GM11168 (cell line): ENCODE data around the gene SOX6.

Experiments
- in situ Hi-C: fragments of 300-500 bp; cut with MboI; formaldehyde crosslinking; loops from one replicate; pipeline ENCODE4 v1.12.0; 2022; ENCODE audit warnings: low sequenced_read_pairs; ENCODE audit not compliant: unreplicated experiment

Gene SOX6

DNA sequence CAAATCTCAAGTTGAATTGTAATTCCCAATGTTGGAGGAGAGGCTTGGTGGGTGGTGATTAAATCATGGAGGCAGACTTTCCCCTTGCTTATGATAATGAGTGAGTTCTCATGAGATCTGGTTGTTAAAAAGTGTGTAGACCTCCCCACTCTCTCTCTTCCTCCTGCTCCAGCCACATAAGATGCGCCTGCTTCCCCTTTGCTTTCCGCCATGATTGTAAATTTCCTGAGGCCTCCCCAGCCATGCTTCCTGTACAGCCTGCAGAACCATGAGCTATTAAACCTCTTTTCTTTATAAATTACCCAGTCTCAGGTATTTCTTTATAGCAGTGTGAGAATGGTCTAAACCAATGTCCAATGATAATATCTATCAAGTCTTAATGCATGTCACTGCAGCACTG is 34.2 kb downstream of the SOX6 start:
- in situ Hi-C loops = no loop called here

DNA sequence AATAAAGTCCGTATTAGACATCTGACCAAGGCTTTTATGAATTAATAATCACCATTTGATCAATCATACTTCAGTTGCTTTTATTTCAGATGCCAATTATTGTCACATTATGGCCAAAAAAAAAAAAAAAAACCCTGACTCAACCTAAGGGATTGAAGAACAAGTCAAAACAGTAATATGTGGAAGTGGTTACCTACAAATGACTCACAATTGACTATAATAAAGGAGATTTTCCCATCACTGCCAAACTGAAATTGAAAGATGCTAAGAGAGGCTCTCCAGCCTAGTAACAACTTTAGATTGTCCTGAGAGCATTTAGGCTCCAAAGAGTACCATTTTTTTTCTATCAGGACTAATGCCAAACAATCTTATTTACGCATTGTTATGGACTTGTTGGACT is 35.2 kb downstream of the SOX6 start:
- in situ Hi-C loops = no loop called here

DNA sequence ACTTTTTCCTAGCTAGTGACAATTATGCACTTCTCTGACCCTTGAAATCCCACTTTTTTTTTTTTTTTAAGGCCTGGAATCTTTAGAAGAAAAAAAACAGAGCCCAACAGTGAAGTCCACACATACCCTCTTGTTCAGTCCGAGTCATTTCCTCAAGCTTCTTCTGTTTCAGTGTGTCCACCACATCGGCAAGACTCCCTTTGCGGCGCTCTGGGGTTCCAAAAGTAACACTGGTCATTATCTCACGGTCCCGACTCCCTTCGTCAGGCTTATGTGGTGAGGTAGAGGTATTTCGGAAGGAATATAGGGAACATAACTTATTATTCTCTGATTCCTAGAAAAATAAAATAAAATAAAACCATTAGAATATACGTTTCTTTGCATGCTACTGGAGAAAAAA is 38.0 kb downstream of the SOX6 start:
- in situ Hi-C loops = no loop called here

DNA sequence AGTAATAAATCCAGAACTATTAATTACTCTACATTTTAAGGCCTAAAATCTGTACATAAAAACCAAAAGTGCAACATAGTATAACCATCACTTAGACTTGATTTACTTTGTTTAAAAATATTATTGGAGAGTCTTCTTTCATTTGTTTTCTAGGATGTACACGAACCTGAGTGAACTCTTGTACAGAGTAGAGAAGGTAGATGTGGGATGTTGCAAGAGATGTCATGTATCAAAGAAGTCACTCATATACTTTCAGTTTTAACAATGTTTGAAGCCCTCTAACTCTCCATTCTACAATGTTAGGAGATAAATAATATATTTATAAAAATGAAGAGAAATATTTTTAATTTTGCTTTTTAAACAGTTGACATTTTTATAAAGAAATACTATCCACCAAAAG is 38.6 kb downstream of the SOX6 start:
- in situ Hi-C loops = no loop called here

DNA sequence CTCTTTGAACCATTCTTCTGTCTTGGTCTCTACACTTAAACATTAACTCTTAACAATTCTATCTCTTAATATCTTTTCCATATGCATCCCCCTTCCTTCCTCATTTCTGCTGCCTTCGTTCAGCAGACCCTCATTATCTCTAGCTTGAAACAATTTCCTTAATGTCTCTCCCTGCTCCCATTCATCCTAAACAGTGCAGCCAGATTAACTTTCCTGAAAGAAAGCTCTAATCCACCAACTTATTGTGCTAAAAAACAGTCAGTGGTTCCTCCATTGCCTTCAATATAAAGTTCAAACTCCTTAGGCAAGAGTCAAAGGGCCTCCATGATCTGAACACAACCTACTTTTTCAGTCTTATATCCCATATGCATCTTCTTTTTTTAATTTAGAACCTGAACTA is 42.5 kb downstream of the SOX6 start:
- in situ Hi-C loops = no loop called here

DNA sequence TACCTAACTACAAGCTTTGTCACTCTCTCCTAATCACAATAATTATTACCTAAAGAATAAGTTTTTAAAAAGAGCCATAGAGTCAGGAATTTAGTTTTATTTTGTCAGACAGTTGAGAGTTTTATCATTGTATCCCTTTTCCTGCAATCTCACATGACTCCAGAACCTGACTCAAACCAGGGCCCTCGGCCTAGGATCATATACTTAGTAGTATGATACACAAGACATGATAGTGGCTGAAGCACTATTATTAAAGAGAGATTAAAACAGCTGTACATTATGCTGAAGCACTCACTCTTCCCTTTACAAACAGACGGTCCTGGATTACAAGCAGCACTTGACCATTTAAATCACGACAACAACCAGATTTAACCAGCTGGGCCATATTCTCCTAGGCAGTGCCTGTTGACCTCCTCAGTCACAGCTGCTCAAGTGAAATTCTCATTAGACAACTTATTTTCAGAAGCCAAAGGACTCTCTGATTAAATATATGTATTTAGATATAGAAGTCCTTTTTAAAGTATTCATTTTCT is 44.0 kb downstream of the SOX6 start:
- in situ Hi-C loops = no loop called here

DNA sequence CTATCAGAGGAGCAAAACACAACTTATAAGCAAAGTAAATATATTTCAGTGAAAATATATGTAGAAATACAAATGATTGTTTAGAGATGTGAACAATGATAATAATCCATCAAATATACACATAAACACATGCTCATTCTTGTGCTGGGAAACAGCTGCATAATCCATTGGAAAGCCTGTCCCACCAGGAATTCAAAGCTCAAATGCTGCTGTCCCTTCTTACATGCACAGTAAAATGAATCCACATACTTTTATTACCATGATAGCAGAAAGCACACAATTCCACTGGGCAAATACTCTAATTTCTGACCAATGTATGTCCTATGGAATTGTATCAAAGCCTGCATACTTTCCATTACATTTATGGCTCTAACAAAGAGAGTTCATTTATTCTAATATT is 44.5 kb downstream of the SOX6 start:
- in situ Hi-C loops = no loop called here

DNA sequence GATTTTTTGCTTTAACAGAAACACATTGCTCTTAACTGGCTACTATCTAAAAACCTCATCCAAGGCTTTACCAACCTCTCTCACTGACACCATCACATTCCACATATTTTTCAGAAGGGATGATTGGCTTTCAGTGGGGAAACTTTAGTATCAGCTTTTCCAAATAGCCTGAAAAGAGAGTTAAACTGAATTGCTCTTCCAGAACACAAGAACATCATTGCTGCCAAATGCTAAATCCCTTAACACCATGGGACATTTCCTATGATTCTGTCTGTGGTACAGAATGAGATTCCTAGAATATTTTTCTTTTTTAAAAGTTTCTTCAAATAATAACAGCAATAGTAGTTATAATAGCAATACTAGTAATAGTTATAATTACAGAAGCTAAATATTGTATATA is 45.4 kb downstream of the SOX6 start:
- in situ Hi-C loops = no loop called here

DNA sequence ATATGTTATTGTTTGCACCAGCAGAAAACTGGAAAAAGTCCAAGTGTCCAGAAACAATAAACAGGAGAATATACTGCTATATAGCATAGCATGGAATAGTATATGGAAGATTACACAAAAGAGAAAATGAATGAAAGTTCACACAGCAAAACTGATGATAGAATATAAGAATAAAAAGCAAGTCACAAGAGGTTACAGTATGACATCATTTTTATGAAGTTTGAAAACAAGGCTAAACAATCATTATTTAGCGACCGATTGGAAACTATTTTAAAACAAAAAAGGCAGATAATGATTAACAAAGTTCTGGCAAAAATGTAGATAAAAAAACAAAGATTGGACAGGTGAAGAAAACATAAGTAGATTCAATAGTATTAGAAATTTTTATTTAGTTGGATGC is 47.1 kb downstream of the SOX6 start:
- in situ Hi-C loops = no loop called here

DNA sequence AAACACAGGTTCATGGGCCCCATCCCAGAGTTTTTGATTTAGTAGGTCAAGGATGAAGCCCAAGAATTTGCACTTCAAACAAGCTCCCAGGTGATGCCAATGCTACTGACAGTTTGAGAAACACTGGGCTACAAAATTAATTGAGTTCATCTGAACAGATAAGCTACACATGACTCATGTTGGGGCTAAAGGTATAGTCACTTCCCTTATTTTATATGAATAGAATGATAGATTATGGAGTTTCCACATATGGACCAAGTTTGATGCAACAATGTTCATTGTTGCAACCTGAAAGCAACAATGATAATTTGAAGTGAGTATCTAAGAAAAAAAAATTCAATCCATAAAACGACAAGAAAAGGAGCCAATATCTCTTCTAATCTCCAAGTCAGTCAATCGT is 54.9 kb downstream of the SOX6 start:
- in situ Hi-C loops = no loop called here

DNA sequence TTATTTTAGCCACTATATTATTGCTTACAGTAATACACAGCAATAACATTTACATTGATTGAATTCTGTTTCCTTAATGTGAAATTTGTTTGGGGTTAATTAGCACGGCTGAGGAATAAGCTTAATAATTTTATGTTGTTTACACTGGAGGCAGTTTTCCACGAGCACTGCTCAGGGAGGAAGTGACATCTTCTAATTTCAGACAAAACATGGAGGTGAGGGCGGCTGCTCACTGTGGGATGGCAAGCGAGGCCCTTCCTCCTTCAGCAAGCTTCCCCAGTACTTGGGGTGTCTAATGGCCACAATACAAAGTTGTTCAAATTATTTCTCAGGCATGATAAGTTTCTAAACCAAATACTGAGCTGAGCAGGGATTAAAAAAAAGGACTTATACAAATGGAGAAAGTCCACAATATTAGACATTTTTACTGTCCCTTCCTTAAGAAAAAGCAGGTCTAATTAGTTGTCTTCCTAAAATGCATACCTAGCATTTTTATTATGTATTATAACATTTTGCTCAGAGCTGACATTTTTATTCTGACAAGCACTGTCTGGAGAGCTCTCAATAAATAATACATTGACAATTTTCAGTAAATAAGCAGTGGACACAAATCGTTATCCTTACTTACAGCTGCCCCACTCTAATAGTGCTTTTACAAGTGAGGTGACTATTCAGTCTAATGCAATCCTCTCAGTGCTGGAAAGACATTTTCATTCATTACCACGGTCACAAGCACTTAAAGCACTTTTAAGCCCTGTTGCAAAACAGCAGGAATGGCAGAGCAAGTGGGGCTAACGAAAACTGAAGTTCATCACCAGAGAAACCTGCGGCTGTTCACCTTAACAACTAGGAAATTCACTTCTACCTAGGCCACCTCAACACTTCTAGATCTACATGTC is 56.2 kb downstream of the SOX6 start:
- in situ Hi-C loops = no loop called here

DNA sequence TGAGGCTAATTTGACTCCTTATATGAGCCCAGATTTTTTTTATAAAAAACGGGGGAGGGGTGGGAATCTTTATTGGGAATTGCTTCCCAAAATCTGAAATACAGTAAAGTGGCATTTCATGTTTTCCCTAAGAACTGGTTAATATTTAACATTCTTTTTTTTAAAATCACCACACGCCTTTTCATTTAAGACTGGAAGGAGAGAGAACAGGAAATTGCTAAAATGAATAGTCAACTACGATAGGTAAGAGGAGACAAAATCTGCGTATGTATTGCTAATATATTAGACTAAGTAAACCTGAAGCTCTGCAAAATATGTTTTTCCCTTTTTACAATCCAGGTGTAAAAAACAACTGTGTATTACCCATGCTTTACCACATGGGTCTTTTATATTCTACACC is 57.0 kb downstream of the SOX6 start:
- in situ Hi-C loops = no loop called here

DNA sequence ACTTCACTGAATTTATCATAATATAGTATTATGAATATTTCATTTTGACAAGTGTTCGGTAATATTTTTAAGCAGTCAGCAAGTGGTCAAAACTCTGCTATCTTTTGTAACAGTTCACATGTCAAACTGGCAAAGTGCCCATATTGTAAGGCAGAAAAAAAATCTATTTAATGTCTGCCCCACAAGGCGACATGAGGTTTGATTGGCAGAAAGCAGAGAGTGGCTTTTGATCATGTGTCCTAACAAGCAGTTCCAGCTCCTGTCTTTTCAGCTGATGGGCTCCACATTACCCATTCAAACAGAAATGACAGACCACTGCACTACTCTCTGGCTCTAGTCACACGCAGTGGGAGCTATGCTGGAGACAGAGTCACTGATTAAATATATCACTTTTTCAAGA is 59.0 kb downstream of the SOX6 start:
- in situ Hi-C loops = no loop called here

DNA sequence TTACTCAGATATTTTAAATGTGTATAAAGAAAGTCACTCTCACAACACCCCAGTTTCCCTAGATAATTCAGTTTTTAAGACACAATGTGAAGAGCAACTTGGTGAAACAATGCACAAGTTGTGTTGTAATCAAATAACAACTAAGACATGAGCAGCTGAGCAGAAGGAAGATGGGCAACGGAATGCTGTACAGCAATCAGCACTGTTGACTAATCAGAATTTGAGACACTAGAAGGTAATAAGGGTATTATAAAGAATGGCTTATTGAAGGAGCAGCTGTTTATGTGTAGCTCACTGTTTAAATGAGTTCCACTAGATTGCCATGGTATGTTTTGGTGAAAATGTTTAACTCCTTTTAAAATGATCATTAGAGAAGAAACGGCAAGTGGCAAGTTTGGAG is 60.1 kb downstream of the SOX6 start:
- in situ Hi-C loops = no loop called here

DNA sequence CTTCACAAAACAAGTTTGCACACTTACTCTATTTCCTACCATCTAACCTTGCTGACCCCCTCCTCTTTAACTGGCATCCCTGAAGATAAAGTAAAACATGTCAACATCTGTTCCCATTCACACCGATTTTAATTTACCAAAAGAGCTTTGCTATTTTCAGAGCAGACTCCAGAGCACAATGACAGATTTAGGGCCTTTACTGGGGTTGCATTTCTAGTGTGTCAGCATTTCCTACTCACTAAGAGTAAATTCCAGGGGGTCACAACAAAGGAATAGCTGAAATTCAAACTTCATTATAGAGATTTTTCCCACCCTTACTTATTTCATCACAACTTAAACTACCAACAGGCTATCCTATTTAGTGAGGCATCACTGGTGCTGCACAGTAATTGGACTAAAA is 60.8 kb downstream of the SOX6 start:
- in situ Hi-C loops = no loop called here

DNA sequence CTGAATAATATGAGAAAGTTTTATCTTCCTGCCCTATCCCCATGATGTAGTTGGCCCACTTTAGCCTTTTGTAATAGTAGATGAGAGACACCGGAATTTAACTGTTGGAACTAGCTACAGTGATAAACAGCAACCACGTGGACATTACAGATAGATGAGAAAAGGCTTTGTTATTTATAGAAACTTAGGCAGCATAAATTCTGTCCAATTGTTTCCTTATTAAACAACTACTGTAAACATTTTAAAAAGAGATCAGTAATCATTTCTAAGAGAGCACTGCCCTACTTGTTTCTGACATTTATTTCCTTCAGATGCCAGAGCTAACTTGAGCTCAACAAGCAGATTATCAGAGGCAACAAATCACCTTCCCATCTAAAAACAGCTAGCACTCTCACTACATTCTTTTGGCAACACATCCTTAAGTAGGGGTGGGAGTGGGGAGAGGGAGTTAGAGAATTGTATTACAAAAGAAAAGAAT is 63.1 kb downstream of the SOX6 start:
- in situ Hi-C loops = no loop called here

DNA sequence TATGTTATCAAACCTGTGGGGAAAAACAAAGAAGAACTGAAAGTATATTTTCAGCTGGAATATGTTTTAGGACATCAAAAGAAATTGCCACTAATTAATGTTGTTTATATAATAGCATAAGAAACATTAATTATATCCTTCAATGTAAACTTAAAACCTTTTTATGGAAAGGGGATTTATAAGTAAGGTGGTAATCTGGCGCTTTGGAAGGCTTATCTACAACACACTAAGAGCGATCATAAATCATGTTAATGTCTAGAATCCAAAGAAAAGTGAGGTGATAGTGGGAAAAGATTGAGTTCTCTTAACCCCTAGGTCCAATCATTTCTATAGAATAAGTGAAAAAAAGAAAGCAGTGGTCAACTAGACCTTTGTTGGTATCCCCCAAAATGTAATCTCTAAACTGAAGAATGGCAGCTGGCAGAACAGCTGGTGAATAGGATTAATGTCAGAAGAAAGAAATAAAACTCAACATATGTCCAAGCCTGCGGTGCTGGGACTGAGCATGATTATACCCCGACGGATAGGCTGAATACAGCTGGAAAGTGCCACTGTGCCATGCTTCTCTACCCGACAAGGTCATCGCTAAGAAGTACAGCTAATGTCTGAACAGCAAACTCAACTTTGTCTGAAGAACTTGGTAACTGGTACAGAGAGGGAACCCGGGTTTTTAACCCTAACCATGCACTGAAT is 64.0 kb downstream of the SOX6 start:
- in situ Hi-C loops = no loop called here

DNA sequence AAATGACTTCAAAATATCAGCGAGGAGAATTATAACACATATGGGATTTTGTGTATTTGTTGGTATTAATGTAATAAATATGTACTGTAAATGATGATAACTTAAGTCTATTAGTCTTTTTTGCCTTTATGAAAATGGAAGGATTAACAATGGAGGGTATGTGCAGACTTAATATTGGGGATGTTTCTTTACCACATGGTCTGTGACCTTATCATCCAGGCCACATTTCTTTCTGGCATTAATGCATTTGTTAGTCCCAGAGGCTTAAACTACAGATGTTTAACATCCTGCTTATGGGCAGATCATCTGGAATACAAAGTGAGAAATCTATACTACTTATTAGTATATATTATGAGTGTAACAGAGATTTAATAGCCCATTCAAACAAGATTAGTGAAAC is 64.6 kb downstream of the SOX6 start:
- in situ Hi-C loops = no loop called here

DNA sequence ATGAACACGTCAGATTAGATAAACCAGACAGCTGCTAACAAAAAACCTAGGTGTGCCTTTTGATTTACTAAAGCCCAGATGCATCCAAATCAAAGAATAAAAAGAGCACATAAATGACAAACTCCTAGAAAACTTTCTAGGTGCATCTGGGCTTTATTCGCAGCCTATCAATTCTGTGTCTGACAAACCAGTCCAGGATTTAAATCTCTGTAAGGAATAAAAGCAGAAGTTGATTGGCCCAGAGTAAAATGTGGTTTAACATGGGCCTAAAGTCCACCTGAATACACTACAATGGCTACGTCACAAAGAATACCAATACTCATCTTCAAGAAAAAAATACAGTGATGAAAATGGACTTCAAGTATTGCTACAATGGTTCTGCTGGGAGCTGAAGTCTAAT is 66.8 kb downstream of the SOX6 start:
- in situ Hi-C loops = no loop called here

DNA sequence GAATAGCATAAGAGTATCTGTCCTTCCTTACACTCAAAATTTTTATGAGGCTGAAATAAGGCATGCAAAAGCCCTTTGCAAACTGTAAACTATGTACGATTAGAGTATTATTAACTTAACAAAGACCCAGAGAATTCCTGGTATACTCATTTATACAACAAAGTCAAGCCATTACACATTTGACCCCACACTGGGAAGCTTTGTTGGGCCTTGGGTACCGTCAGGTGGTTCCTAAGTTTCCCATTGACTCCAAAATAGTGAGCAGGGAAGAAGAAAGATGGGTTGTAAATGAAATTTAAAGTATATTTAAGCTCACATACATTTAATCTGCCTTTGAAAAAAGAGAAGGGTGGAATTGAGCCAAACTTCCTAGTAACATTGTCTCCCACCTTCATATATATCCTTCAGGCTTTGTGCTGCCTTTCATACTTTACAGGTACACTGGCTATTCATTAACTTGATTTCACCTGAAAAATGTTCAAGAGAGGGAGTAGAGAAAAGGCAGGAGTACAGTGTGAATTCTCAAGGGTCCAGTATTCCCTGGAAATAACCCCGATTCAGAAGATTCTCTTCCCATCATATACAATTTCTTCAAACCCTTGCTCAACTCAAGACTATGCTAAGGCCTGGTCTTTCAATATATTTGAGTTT is 68.6 kb downstream of the SOX6 start:
- in situ Hi-C loops = no loop called here

DNA sequence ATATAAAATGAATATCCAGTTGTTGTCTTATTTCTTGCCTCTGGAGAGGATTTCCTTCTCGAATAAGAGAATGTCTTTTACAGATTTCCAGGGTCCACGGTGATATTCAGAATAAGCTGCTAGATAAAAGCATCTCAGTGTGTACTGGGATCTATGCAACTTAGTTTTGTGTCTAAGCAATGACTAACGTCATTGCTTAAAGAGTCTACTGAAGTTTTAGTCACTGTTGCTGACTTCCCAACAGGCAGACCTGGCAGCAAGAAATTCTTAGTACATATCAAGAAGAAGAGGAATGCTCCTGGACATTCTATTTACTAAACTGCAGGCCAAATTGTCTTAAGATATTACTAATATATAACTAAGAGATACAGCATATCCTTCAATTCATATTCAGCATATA is 70.3 kb downstream of the SOX6 start:
- in situ Hi-C loops = no loop called here
